Thyroid gland (tissue), 4 donors: ENCODE measurements around the gene IRF5.

Experiments used
- CTCF ChIP-seq, 6 experiments: fragments of 200-600 bp in 3 of 6; fragments of 450-650 bp in 3 of 6; sonication (generic) in 3 of 6; IDR thresholded peaks; one replicate each; pipeline ENCODE4 v1.5.1; 2016 to 2019; ENCODE audit warnings: antibody characterized with exemption in 6 of 6, mild to moderate bottlenecking in 2 of 6, inconsistent platforms in 1 of 6, moderate library complexity in 1 of 6
- POLR2A ChIP-seq, 2 donors: fragments of 450-650 bp; IDR thresholded peaks; one replicate each; pipeline ENCODE4 v1.6.1; 2017; ENCODE audit warnings: antibody characterized with exemption in 2 of 2, mild to moderate bottlenecking in 2 of 2, moderate library complexity in 1 of 2

DNA sequence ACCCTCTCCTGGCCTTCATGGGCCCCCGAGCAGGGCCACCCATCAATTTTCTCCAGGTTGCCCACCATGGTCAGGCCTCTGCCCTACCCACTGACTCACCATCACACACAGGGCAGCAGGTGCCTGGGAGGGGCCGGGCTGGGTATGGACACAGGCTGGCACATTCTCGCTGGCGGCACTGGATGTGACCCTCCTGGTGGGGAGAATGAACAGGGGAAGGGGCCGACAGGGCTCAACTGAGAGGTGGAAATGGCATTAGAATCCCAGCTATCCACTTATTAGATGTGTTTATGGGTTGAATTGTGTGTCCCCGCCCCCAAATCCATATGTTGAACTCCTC is 43.7 kb upstream of the IRF5 start:
- TF ChIP-seq CTCF (IDR thresholded peaks at IDR 0.05) (no peak), POLR2A (IDR thresholded peaks at IDR 0.05) (no peak)
